KG1 (cell line): ENCODE results near the gene LCOR.
"Not testable (repeated sequence)": the region's sequence is repeated elsewhere in the genome, so short reads cannot be mapped to it uniquely, and the experiment has no call there.

ENCODE experiments used
- DNase-seq: peaks from one replicate; lab custom pipeline; 2025; lab: John Stamatoyannopoulos, UW

LCOR gene

DNA sequence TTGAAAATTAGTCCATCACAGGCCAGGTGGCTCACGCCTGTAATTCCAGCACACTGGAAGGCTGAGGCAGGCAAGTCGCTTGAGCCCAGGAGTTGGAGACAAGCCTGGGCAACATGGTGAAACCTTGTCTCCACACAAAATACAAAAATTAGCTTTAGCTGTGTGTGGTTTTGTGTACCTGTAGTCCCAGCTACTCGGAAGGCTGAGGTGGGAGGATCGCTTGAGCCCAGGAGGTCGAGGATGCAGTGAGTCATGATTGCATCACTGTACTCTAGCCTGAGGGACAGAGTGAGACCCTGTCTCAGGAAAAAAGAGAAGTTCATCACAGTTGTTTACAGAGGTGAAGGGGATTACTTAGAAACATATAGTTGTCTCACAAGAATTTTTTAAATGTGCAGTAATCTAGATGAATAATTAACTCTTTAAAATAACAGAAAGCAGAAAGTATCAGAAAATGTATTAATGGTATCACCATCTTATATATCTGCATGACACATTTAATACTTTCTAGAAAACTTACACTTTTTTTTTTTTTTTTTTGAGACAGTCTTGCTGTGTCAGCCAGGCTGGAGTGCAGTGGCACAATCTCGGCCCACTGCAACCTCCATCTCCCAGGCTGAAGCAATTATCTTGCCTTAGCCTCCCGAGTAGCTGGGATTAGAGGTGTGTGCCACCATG lies 8.9 kb downstream of the LCOR start:
- no peak for DNase-seq

DNA sequence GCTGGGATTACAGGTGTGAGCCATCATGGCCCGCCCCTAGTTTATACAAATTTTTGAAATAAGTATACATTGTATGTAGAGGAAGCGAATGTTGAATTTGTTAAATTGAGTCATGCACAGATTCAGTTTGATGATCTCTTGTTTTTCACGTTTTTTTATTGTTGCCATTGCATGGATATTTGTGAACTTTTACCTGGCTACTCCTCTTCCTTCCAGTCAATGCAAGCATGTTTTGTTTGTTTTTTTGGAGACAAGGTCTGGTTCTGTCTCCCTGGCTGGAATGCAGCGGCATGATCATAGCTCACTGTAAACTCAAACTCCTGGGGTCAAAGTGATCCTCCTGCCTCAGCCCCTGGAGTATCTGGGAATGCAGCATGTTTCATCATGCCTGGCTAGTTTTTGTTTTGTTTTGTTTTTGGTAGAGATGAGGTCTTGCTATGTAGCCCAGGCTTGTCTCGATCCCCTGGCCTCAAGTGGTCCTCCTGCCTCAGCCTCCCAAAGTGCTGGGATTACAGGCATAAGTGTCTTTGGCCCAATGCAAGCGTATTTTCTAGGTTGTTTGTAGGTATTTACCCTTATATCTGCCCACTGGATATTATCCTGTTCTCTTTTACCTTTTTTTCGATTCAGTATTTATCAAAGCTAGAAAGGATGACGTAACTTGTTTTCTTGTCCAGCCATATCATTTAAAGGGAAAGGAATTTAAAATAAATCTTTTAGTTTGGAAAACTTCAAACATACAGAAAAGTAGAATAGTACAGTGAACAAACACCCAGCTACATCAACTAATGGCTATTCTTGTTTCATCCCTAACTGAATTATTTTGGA lies 11.0 kb downstream of the LCOR start:
- no peak for DNase-seq

DNA sequence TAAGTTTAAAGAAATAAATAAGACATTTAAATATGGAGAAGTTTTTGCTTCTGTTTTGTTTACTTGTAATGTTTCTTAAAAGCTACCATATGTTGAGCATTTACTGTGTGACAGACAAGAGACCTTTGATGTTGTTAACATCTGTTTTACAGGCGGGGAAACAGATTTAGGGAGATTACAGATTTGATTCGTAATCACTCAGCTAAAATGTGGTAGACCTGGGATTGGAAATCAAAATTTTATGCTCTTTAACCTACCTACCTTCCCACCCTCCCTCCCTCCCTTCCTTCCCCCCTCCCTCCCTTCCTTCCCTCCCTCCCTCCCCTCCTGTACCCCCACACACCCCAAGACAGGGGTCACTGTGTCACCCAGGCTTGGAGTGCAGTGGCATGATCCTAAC lies 11.7 kb downstream of the LCOR start:
- no peak for DNase-seq

DNA sequence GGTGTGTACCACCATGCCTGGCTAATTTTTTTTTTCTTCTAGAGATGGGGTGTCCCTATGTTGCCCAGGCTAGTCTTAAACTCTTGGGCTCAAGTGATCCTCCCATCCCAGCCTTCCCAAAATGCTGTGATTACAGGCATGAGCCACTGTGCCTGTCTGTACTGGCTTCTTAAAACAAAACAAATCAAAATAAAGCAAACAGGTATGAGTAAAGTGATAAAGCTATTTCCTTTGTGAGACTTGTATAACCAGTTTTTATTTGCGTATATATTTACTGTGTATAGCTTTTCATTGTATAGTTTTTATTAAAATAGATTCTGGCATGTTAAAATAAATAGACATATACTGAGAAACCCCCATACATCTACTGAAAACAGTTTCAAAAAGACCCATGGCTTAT lies 14.3 kb downstream of the LCOR start:
- no peak for DNase-seq

DNA sequence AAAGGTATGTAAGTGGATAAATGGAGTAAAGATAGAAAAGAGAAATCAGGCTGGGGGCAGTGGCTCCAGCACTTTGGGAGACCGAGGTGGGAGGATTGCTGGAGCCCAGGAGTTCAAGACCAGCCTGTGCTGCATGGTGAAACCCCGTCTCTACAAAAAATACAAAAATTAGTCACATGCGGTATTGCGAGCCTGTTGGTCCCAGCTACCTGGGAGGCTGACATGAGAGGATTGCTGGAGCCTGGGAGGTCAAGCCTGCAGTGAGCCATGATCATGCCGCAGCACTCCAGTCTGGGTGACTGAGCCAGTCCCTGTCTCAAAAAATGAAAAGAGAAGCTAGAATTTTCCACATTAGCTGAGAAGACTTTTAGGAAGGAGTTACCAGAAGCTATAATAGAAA lies 14.8 kb downstream of the LCOR start:
- no peak for DNase-seq

DNA sequence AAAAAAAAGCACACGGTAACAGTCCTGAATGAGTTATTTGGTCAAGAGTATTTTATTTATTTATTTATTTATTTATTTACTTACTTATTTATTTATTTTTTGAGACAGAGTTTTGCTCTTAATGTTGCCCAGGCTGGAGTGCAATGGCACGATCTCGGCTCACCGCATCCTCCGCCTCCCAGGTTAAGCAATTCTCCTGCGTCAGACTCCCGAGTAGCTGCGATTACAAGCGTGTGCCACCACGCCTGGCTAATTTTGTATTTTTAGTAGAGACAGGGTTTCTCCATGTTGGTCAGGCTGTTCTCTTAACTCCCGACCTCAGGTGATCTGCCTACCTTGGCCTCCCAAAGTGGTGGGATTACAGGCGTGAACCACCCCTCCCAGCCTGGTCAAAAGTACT lies 15.3 kb downstream of the LCOR start:
- DNase-seq, result not testable (repeated sequence)

DNA sequence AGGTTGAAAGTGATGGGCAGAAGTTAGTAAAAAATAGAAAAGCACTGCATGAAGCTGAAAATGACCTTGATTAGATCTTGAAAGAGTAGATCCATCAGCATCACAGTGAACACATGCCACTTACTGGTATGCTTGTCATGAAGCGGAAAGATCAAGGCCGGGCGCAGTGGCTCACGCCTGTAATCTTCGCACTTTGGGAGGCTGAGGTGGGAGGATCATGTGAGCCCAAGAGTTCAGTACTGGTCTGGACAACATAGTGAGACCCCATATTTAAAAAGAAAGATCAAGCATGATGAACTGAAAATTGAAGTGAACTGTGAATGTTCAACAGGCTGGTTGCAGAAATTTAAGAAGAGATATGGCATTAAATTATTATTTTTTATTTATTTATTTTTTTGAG lies 18.0 kb downstream of the LCOR start:
- no peak for DNase-seq

DNA sequence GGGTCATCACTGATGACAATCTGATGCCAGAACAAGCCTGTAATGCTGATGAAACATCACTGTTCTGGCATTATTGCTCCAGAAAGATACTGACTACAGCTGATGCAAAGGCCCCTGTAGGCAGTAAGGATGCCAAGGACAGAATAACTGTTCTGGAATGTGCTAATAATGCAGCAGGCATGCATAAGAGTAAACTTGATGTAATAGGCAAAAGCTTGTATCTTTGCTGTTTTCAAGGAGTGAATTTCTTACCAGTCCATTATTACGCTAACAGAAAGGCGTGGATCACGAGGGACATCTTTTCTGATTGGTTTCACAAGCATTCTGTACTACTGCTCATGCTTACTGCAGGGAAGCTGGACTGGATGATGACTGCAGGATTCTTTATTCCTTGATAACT lies 18.7 kb downstream of the LCOR start:
- DNase-seq, result no peak

DNA sequence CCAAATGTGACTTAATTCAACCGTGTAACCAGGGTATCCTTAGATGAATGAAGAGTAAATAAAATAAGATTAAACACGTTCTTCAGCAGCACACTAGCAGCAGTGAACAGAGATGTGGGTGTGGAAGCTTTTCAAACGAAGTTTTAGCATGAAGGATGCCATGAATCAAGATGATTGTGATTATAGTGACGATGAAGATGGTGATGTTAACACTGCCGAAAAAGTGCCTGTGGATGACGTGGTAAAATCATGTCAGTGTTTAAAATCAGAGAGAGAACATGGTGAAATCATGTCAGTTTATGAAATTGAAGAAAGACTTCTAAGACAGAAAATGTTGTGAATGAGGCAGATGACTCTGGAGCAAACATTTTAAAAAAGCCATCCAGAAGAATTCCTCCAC lies 19.2 kb downstream of the LCOR start:
- DNase-seq, result no peak

DNA sequence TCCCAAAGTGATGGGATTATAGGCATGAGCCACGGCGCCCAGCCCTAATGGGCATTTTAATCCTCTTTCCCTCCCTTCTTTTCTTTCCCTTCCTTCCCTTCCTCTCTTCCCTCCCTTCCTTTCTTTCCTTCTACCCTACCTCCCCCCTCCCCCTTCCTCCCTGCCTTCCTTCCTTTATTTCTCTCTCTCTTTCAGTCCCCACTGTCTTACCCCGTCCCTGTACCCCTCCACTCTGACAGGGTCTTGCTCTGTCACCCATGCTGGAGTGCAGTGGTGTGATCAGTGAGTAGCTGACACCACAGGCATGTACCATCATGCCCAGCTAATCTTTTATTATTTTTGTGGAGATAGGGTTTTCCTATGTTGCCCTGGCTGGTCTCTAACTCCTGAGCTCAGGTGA lies 24.2 kb downstream of the LCOR start:
- DNase-seq, result no peak

DNA sequence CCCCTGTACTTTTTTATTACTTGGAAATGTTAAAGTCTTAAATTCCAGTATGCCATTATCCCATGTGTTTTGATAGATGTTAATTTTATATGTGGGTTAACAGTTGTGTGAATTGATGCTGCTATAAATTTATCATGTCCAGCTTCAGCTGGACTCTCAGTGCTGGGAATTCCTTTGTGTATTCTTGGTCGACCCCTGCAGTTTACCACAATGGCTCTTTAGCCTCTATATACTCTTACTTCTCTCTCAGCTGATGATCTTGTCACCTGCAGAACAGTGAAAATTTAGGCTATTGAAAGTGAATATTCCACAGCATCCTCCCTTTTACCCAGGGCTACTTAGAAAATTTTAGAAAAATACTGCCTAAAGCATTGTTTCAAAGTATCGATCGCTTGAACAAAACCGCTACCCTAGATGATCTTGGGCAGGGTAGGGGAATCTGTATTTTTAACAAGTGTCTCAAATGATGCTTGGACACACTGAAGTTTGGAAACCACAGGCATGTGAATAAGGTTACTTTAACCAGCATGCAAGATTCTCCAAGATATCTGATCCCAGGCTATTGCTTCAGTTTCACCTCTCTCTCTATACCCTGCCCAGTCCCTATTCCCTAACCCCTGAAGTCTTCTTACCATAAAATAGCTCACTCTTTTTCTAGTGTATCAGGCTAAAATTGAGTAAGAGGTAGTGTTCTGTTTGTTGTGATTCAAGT lies 25.4 kb downstream of the LCOR start:
- DNase-seq, result no peak

DNA sequence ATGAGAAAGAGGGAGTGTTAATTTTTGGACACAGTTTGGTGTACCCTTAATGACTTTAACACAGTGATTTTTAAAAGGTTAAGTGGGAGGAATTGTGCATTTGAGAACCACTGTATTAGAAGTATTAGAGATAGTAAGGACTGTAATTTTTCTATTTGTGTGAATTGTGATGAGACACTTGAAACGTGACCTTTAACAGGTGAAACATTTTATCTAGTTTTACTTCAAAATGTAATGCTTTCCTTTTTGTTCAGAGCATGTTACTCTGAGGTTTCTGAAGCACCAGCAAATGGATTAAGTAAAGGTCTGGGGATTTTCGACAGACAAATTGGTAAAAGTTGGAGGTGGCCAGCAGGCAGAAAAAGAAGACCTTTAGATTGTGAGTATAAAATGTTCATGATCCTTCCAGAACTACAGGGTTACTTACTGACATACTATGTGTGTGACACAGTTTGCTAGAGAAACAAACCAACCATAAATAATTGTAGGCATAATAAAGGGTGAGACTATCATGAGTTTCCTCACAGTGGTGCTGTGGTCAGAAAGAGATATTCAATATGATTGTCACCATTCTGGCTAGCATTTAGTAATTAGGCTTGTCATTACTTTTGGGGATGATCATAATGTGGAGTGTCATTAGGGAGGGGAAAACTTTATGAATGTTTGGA lies 26.1 kb downstream of the LCOR start:
- DNase-seq, result no peak

DNA sequence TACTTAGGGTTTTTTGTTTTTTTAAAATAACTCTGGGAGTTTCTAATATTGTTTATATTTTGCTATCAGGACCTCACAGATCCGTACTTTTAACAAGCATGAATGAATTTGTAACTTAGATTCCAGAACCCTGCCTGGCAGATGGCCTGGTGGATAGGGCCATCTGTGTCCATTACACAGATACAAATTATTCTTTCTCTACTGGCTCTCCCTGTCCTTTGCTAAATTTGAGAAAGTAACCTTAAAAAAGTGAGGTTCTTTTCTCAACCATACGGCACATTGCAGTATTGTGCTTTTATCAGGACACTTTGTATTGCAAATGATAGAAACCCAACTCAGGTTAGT lies 26.6 kb downstream of the LCOR start:
- no peak for DNase-seq

DNA sequence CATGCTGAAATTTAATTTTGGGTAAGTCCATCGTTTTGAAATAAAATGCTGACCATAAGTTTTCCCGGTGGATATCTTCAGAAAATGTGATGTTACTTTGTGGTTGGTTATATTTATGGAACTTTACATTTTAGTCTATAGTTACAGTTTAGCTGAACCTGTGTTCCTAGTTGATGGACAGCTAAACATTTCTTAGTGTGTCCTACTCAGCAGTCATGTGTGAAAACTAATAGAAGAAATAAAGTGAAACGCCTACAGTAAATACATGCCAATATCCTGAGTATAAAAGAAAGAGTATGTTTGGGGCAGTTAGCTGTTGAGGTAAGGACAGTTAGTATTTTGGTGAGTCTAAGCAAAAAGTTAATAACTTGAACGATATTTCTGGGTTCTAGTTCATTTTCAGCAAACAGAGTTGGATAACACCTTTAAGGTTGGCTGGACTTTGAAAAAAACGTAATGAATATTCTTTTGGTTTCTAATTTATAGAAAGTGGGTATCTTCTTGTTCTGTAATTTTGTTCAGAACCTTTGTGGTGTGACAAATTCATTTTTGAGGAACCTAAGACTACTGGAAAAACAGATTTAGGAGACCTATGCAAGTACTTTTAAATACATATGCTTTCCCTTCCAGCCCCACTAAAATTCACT lies 28.7 kb downstream of the LCOR start:
- no peak for DNase-seq

DNA sequence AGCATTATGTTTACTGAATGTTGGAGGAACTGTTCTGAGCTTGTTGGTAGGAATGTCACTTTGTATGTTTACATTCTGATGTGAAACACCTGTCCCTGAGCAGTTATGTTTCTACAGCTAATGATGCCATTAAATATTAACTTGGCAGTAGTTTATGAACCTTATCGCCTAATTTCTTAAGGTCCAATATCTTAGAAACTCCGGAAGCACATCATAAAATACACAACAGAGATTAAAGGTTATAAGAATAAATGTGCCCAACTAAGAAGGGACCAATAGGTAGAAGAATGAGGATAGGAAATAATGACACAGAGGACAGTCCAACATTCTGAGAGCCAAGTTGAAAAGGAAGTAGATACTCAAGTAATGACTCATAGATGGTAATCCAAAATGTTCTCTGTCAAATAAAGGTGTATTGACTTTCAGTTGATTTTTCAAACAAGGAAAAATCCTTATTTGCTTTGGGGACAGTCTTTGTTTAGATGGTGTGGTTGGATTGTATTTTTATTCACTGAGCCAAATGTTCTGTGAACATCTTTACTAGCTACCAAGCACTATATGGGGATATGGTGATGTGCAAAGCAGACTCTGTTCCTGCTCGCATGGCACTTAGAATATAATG lies 31.9 kb downstream of the LCOR start:
- DNase-seq, result no peak

DNA sequence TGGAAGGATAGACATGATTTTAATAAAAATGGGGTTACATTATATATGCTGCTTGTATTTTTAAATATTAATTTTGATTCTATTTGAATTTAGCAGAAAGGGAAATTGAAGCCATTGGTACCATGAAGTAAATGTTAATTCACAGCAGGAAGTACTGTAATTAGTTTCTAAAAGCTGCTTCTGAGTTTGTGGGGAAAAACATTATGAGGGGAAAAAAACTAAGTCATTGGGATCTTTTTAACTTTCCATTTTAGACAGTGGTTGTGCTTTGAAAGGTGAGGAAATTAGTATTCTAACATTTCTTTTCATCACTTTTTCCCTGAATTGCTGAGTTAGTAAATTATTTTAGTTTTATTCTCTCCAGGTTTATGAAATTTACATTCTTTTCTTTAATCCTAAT lies 41.0 kb downstream of the LCOR start:
- no peak for DNase-seq

DNA sequence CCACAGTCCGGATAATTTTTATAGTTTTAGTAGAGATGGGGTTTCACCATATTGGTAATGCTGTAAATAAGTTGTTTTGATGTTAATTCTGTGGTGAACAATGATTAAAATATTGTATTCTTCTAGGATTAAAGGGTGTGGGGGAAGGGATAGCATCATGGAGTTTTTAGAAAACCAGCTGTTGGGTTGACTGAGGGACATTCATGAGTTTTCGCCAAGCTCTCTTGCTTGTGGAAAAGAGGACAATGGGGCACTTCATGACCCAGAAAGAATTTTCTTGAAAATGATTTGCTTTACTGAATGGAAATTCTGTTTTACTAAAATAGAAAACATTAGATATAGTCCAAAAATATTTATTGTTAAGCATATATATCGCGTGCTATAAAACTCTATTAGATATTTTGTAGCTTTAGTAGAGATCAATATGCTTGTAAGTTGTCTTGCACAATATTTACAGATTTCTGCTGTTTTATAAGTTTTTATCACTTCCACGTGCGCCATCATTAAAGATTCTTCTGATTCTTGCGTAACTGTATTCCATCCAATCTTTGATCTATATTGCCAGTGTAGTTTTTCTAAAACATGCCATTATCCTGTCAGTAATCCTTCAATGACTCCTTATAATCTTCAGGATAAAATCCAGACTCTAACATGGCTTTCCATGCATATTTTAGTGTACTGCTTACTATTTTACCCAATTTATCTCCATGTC lies 41.8 kb downstream of the LCOR start:
- no peak for DNase-seq

DNA sequence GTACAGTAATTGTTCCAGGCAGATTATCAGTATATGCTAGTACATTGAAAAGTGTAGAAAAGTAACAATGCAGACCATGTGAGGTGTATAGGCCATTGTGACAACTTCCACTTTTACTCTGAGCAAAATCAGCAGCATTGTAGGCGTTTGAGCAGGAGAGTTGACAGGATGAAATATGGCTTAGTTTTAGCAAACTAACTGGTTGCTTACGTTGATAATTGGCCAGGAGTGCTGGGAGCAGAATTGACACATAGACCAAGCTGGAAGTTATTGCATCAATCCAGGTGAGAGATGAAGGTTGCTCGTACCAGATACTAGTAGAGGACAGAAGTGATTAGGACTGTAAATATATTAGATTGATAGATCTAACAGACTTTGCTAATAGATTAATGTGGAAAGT lies 46.0 kb downstream of the LCOR start:
- DNase-seq, result no peak

DNA sequence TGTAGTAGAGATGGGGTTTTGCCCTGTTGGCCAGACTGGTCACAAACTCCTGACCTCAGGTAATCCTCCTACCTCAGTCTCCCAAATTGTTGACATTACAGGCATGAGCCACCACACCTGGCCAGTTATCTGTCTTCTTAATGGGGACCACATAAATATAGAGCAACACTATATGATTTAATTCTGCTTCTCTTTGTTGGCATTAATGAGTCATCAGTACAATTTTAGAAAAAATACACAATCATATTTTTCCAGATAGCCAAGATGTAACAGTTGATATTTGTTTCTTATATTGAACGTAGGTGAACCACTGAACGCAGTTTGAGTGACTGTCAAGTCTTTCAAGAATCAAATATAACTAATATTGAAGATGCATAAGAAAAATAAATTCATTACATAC lies 48.5 kb downstream of the LCOR start:
- DNase-seq, result no peak

DNA sequence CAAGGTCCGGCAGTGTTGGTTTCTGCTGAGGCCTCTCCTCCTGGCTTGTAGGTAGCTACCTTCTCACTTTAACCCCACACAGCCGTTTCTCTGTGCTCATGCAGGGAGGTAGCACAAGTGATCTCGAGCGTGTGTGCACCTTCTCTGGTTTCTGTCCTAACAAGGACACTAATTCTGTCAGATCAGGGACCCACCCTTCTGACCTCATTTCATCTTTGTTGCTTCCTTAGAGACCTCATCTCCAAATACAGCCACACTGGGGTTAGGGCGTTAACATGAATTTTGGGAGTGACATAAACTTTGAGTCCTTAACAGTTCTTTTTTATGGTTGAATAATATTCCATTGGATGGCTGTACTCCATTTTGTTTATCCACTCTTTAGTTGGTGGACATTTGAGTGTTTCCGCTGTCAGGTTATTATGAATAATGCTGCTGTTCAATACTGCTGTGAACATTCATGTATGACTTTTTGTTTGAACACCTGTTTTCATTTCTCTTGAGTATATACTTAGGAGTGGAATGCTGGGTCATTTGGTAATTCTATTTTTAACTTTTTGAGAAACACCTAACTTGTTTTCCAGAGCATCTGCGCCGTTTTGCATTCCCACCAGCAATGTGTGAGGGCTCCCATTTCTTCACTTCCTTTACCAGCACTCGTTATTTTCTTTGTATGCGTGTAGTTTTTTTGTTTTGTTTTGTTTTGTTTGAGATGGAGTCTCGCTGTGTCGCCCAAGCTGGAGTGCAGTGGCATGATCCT lies 57.5 kb downstream of the LCOR start:
- no peak for DNase-seq

DNA sequence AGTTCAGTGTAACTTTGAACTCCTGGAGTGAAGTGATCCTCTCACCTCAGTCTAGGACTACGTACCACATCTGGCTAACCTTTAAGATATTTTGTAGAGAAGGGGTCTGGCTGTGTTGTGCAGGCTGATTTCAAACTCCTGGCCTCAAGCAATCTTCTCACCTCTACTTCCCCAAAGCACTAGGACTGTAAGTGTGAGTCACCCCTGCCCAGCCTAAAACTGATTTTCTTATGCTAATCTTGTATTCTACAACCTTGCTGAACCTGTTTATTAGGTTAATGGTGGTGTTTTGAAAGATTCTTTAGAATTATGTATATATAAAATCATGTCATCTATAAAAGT lies 58.0 kb downstream of the LCOR start:
- no peak for DNase-seq
